Kidney glomerular epithelial cell (primary cell): ENCODE data around the gene AZU1.
"Not testable (repeated sequence)": the region's sequence is repeated elsewhere in the genome, so short reads cannot be mapped to it uniquely, and the experiment has no call there.

Experiments
- DNase-seq: peaks from one replicate; lab custom pipeline; 2025; lab: John Stamatoyannopoulos, UW

AZU1 gene

GRCh38 chr19:831407-832369 lies 4.1 kb downstream of the AZU1 start:
- no peak for DNase-seq

- no peak for DNase-seq
Observed at GRCh38 chr19:834216-834615, 6.6 kb downstream of the AZU1 start.

GRCh38 chr19:835210-835810 lies 7.7 kb downstream of the AZU1 start:
- no peak for DNase-seq

DNA sequence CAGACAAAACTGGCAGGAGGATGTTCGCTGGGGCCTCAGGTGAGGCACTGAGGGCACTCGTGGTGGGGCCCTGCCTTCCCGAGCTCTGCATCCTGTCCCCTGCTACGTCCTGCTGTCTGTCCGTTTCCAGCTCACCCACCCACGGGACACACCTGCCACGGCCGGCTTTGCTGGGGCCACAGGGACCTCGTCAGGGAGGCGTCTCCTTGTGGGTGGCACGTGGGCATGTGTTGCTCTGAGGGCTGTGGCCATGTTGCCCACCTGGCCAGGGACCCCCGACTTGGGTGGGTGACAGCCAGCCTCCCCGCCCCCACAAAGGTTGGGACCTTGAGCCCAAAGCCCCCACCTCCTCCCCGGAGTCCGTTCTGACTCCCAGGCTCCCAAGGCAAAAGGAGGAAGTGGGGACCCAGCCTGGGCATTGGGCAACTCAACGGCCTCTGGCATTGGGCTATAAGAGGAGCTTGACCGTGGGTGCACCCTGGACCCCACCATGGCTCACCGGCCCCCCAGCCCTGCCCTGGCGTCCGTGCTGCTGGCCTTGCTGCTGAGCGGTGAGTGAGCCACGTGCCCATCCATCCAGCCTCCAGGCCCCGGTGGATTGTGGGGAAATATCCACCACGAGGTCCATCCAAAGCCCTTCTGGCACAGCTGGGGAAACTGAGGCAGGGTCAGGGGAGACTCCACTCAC lies 13.0 kb downstream of the AZU1 start, which contains the start of gene PRTN3:
PRTN3 (plus strand) TSS at position 481 of the 688 bp plus-strand sequence; CDS start at position 491, 10 bp downstream.
- no peak for DNase-seq

DNA sequence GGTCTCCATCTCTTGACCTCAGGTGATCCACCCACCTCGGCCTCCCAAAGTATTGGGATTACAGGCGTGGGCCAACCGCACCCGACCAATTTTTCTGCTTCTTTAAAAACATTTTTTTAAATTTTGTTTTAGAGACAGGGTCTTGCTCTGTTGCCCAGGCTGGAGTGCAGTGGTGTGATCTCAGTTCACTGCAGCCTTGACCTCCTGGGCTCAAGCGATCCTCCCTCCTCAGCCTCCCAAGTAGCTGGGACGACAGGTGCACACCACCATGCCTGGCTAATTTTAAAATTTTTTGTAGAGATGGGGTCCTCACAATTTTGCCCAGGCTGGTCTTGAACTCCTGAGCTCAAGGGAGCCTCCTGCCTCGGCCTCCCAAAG lies 15.2 kb downstream of the AZU1 start:
- not testable (repeated sequence) for DNase-seq

DNA sequence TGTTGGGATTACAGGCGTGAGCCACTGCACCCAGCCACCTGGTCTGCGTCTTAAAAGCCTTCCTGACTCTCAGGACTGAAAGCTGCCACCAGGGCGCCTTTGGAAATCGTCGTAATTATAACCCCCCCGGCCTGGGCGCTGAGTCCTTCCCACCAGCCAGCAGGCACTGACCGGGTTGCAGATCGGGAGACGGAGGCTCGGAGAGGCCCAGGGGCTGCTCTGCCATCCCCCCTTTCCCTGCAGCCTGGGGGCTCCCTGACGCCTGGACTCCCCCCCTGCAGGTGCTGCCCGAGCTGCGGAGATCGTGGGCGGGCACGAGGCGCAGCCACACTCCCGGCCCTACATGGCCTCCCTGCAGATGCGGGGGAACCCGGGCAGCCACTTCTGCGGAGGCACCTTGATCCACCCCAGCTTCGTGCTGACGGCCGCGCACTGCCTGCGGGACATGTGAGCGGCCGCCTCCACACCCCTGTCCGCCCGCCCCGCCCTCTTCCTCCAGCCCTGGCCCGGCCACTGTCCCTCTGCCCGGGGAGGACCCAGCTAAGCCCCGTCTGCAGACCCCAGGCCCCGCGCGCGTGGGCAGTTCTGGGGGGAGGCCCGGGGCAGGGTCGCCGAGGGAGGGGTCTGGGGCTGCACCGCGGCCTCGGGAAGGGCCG lies 15.7 kb downstream of the AZU1 start:
- DNase-seq = no peak

GRCh38 chr19:843836-844545 lies 16.4 kb downstream of the AZU1 start:
- no peak for DNase-seq

DNA sequence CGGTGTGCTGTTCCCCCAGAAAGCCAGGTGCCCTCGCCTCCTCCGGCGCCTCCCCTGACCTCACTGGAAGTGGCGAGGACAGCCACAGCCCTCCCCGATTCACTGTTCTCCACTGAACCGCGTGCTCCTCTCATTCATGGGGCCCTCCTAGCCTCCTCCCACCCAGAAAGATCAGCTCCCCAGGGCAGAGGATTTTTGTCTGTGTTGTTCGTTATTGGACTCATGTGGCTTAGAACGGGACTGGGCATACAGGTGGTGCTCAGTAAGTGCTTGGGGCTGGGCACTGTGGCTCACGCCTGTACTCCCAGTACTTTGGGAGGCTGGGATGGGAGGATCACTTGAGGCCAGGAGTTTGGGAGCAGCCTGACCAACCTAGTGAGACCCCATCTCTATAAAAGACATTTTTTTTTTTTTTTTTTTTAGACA lies 16.9 kb downstream of the AZU1 start:
- no peak for DNase-seq

DNA sequence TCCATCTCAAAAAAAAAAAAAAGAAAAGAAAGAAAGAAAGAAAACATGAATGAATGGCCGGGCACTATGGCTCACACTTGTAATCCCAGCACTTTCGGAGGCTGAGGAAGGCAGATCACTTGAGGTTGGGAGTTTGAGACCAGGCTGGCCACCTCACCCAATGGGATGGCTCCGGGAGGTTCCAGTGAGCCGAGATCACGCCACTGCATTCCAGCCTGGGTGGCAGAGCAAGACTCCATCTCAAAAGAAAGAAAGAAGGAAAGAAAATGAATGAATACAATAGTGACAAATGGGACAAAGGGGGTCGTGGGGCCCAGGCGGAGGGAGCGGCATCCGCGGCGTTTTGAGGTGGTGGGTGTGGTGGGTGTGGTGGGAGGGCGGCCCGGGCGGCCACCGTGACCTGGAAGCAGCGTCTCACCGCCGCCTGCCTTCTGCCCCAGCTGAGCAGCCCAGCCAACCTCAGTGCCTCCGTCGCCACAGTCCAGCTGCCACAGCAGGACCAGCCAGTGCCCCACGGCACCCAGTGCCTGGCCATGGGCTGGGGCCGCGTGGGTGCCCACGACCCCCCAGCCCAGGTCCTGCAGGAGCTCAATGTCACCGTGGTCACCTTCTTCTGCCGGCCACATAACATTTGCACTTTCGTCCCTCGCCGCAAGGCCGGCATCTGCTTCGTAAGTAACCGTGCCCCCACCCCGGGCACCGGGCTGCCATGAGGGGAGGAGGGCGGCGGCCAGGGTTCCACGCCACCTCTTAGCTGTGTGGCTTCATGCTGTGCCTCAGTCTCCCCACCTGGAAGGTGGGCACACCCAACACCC lies 18.3 kb downstream of the AZU1 start:
- no peak for DNase-seq

DNA sequence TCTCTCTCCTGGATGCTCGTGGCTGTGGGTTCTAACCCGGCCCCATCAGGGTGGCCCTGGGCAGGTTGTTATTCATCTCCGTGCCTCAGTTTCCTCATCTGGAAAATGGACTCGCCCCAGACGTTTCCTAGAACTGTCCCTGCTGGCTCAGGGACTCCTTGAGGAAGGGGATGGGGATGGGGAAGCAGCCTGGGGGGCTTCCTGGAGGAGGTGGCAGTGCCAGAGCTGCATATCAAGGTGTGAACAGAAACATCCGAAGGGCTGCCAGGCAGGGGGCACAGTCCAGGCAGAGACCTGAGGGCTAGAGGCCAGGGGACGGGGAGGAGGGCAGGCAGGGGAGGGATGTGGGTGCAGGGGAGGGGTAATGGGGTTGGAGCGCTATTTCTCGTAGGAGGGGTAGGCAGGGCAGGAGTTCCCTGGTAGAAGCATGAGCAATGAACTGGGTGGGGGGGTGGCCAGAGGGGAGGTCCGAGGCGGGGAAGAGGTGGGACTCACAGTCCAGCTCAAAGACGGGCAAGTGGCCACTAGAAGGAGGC lies 20.8 kb downstream of the AZU1 start:
- no peak for DNase-seq

GRCh38 chr19:849195-849594 lies 21.6 kb downstream of the AZU1 start:
- DNase-seq = not testable (repeated sequence)

DNA sequence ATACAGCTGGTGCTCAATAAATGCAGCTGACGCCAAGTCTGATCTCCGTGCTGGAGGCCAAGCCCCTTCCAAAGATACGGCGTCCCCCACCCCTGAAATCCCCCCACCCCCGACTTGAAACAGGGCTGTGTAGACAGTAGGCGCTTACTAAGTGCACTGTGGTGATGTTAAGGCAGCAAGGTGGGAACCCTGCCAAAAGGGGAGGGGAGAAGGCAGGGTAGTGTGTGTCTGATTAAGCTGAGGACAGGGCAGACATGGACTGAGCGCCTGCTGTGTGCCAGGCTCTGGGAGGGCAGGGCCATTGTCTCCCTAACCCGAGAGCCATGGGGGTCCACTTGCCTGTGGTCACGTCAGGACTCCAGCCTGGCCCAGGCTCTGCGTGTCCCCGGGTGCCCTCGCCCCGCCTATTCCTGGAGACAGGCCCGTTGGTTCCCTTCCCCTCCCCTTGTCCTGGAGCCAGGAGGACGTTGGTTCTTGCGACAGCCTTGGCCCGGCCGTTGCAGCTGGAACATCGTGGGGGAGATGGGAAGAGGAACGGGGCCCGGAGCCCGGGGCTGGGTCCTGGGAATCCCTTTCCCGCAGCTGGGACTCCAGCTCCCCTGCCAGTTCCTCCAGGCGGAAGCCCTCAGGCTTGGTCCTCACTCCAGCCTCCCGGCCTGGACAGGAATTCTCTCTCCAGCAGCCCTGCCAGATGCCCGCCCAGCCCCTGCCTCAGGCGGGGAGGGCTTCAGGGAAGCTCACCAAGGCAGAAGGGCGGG lies 22.8 kb downstream of the AZU1 start:
- DNase-seq = no peak

DNA sequence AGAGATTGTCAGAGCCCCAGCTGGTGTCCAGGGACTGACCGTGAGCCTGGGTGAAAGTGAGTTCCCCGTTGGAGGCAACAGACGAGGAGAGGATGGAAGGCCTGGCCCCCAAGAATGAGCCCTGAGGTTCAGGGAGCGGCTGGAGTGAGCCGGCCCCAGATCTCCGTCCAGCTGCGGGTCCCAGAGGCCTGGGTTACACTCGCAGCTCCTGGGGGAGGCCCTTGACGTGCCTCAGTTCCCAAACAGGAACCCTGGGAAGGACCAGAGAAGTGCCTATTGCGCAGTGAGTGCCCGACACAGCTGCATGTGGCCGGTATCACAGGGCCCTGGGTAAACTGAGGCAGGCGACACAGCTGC lies 23.3 kb downstream of the AZU1 start:
- no peak for DNase-seq

DNA sequence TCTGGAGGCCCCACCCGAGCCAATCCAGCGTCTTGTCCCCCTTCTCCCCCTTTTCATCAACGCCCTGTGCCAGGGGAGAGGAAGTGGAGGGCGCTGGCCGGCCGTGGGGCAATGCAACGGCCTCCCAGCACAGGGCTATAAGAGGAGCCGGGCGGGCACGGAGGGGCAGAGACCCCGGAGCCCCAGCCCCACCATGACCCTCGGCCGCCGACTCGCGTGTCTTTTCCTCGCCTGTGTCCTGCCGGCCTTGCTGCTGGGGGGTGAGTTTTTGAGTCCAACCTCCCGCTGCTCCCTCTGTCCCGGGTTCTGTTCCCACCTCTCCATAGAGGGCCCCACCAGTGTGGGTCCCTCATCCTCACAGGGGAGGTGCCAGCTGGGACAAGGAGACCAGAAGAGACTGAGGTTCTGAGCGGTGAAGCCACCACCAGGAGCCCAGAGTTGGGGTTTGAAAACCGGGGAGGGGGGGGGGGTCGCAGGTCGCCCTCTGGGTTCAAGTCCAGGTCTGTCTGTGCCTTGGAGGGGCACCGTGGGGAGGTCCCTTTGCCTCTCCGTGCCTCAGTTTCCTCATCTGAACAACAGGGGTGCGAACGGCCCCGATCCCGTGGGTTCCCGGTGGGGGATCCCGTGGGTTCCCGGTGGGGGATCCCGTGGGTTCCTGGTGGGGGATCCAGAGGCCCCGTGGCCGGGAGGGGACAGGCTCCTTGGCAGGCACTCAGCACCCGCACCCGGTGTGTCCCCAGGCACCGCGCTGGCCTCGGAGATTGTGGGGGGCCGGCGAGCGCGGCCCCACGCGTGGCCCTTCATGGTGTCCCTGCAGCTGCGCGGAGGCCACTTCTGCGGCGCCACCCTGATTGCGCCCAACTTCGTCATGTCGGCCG lies 24.7 kb downstream of the AZU1 start, which contains the start of gene ELANE:
ELANE (plus strand) TSS at position 168 of the 878 bp plus-strand sequence; CDS start at position 194, 26 bp downstream.
- no peak for DNase-seq

DNA sequence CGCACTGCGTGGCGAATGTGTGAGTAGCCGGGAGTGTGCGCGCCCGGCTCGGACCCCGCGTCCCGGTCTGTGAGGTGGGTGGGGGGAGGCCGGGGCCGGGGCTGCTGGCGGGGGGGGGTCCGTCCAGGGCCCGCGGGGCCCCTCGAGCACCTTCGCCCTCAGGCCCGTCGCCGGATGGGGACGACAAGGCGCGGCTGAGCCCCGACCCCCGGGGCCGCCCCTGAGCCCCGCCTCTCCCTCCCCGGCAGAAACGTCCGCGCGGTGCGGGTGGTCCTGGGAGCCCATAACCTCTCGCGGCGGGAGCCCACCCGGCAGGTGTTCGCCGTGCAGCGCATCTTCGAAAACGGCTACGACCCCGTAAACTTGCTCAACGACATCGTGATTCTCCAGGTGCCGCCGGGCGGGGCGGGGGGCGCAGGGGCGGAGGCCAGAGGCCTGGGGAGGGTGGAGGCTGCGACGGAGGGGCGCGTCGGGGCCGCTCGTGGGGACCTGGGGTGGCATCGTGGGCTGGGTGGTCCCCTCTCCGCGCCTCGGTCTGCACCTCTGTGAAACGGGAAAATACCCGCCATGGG lies 25.5 kb downstream of the AZU1 start:
- DNase-seq = no peak

- DNase-seq = not testable (repeated sequence)
Observed at GRCh38 chr19:853614-854220, 26.1 kb downstream of the AZU1 start.

- DNase-seq = no peak
Observed at GRCh38 chr19:854549-854948, 26.9 kb downstream of the AZU1 start.

GRCh38 chr19:855142-855541 lies 27.5 kb downstream of the AZU1 start:
- DNase-seq = no peak
